ENCODE data around the gene ENSA.

GRCh38 chr1:150603711-150604110 lies 25.7 kb downstream of the ENSA start:
- TF ChIP-seq, protein P1, sequence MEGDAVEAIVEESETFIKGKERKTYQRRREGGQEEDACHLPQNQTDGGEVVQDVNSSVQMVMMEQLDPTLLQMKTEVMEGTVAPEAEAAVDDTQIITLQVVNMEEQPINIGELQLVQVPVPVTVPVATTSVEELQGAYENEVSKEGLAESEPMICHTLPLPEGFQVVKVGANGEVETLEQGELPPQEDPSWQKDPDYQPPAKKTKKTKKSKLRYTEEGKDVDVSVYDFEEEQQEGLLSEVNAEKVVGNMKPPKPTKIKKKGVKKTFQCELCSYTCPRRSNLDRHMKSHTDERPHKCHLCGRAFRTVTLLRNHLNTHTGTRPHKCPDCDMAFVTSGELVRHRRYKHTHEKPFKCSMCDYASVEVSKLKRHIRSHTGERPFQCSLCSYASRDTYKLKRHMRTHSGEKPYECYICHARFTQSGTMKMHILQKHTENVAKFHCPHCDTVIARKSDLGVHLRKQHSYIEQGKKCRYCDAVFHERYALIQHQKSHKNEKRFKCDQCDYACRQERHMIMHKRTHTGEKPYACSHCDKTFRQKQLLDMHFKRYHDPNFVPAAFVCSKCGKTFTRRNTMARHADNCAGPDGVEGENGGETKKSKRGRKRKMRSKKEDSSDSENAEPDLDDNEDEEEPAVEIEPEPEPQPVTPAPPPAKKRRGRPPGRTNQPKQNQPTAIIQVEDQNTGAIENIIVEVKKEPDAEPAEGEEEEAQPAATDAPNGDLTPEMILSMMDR (conservative IDR thresholded peaks at IDR 0.05; ENCODE audit: low read depth in 2 of 2) = no peak
- TF ChIP-seq EZH2 (IDR thresholded peaks at IDR 0.05; ENCODE audit: low read depth, unreplicated experiment) (no peak), JUNB (IDR thresholded peaks at IDR 0.05; ENCODE audit: unreplicated experiment) (no peak), REST (IDR thresholded peaks at IDR 0.05; ENCODE audit: unreplicated experiment) (no peak)
